ENCODE results near the gene SMIM10L1. TPM values are rescaled to one million over a fixed set of nuclear protein-coding genes. Genes with fewer than 3 reads are reported as not detected.

Gene SMIM10L1
- total RNA-seq, 6 experiments from 2014 or later, result 5.4 to 9.4 (median 6.3) TPM

DNA sequence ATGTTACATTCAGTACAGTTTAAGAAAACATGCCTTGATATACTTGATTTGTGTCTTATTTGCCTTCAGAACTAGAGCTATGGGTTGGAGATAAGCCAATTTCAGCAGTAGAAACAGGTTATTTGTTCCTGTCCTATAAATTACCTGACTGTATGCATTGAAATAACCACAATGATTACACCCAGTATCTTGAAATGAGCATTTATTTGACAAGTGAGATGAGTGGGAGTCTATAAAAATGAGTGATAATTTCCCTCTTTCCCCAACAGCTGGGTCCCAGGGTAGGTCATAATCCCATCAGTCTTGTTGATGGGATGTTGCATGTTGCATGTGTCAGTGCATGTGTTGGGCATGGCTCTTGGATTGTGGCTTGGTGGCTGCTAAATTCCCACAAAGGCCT, 12.0 kb downstream of the SMIM10L1 start:
- Histone ChIP-seq H3K9me3 (no peaks in the 10 kb centered on the region), H3K27me3 (no peaks in the 10 kb centered on the region), H3K27ac (peak overlapping the region in 2 of 3 donors; percentile 52 to 59), H3K4me3 (no peak overlapping the region), H3K4me1 (peaks cover 0 to 11% (median 3%) of the 10 kb centered on the region in 4 donors), H3K36me3 (no peaks in the 10 kb centered on the region)
- intact Hi-C loops (cut with DNase I), result no loop called here
- DNase-seq (no peak), ATAC-seq (no peak)
- TF ChIP-seq, protein P1, sequence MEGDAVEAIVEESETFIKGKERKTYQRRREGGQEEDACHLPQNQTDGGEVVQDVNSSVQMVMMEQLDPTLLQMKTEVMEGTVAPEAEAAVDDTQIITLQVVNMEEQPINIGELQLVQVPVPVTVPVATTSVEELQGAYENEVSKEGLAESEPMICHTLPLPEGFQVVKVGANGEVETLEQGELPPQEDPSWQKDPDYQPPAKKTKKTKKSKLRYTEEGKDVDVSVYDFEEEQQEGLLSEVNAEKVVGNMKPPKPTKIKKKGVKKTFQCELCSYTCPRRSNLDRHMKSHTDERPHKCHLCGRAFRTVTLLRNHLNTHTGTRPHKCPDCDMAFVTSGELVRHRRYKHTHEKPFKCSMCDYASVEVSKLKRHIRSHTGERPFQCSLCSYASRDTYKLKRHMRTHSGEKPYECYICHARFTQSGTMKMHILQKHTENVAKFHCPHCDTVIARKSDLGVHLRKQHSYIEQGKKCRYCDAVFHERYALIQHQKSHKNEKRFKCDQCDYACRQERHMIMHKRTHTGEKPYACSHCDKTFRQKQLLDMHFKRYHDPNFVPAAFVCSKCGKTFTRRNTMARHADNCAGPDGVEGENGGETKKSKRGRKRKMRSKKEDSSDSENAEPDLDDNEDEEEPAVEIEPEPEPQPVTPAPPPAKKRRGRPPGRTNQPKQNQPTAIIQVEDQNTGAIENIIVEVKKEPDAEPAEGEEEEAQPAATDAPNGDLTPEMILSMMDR (IDR thresholded peaks at IDR 0.05), result no peak
- no peak for TF ChIP-seq POLR2A (IDR thresholded peaks at IDR 0.05)

DNA sequence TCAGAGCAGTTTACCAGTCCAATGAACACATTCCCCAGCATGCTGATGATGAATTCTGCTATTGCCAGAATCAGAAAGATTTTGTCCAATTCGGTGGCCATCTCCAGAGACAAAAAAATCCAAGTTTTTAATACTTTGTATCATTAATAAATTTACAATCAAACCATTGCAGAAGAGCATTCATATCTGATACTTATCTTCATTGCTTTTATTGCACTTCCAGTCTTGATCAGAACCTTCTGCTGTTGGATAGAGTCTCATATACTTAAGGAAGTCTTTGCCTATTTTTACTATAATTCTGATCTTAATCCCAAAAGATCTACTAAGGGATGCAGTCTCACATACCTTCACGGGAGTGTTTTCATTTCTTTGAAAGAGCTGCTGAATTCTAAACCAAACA, 15.8 kb downstream of the SMIM10L1 start, which contains the start of gene TAS2R42:
TAS2R42 (minus strand) TSS at position 101 of the 400 bp plus-strand sequence; CDS start at position 101, 0 bp downstream.
- Histone ChIP-seq H3K4me3 (no peak within 1 kb of the TSS), H3K27me3 (no peaks in the 10 kb centered on the region), H3K36me3 (no peaks in the 10 kb centered on the region), H3K9me3 (no peaks in the 10 kb centered on the region), H3K4me1 (peaks cover 0 to 11% (median 3%) of the 10 kb centered on the region in 4 donors), H3K27ac (no peak within 1 kb of the TSS)
- 58% methylated on average over 2 of the region's 2 CpGs for WGBS (ENCODE audit: insufficient coverage, low coverage, low lambda C conversion rate, missing lambda C conversion rate)
- ATAC-seq (no peak), DNase-seq (no peak)
- TF ChIP-seq POLR2A (IDR thresholded peaks at IDR 0.05), result no peak
- TF ChIP-seq, protein P1 (IDR thresholded peaks at IDR 0.05), result no peak
- intact Hi-C loops (cut with DNase I), result no loop called here

DNA sequence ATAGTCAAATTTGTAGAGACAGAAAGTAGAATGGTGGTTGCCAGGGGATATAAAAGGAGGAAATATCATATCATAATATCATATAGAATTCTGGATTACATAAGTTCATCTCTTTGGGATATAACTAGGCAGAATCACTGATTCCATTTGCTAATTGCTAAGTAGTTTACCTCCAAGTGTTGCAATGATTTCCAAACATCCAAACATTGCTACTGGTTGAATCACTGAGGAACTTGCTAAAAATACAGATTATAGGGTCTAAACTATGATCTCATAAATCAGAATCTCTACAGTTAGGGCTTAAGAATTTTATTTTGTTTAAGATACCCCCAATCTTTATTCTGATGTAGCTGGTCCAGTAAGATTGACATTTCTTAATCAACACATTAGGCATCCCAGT, 31.8 kb downstream of the SMIM10L1 start:
- TF ChIP-seq, protein P1 (IDR thresholded peaks at IDR 0.05), result no peak
- no peak for TF ChIP-seq POLR2A (IDR thresholded peaks at IDR 0.05)
- no peaks in the 10 kb centered on the region for H3K27me3 ChIP-seq
- DNase-seq (no peak), ATAC-seq (no peak)
- no peak overlapping the region for H3K4me3 ChIP-seq
- H3K27ac ChIP-seq, result no peak overlapping the region
- no peaks in the 10 kb centered on the region for H3K9me3 ChIP-seq
- intact Hi-C loops (cut with DNase I), result no loop called here
- no peaks in the 10 kb centered on the region for H3K36me3 ChIP-seq
- H3K4me1 ChIP-seq, result no peaks in the 10 kb centered on the region

DNA sequence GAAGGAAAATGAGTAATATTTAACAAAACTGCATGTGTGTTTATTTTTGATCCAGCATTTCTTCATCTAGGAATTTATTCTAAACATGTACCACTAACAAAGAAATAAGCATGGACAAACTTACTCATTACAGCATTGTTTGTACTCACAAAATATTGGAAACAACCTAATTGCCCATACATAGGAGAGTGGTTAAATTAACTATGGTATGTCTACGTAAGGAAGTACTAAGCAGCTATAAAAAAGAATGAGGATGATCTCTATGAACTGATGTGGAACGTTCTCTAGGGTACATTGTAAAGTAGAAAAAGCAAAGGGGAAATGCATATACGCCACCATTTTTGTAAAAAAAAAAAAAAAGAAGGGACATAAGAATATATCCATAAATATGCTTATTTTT, 33.2 kb downstream of the SMIM10L1 start:
- intact Hi-C loops (cut with DNase I), result no loop called here
- Histone ChIP-seq H3K36me3 (no peaks in the 10 kb centered on the region), H3K27ac (no peak overlapping the region), H3K9me3 (no peaks in the 10 kb centered on the region), H3K27me3 (no peaks in the 10 kb centered on the region), H3K4me1 (no peaks in the 10 kb centered on the region), H3K4me3 (no peak overlapping the region)
- WGBS (ENCODE audit: insufficient coverage, low coverage, low lambda C conversion rate, missing lambda C conversion rate), result 83% methylated on average over 3 of the region's 3 CpGs
- ATAC-seq (no peak), DNase-seq (no peak)
- TF ChIP-seq POLR2A (IDR thresholded peaks at IDR 0.05), result no peak
- TF ChIP-seq, protein P1 (IDR thresholded peaks at IDR 0.05), result no peak

DNA sequence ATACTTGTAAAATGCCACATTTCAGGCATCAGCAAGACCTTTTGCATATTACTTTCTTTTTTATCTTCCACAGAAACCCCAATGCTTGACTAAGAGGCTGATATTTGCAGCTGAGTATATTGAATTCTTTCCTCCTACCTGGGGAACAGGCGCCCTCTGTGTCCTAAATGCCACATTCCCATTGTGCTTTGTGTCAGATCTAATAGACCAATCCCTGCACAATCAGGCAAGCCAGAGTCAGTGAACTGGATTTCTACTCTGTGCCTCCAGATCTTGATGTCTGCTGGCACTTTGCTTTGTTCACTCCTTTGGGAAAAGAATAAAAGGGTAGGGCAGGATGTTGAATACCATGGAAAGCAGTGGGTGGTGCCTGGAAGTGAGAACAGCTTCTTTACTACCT, 38.1 kb downstream of the SMIM10L1 start:
- no peaks in the 10 kb centered on the region for H3K36me3 ChIP-seq
- no peak for TF ChIP-seq POLR2A (IDR thresholded peaks at IDR 0.05)
- TF ChIP-seq, protein P1 (IDR thresholded peaks at IDR 0.05), result no peak
- no peaks in the 10 kb centered on the region for H3K9me3 ChIP-seq
- intact Hi-C loops (cut with DNase I), result no loop called here
- DNase-seq (no peak), ATAC-seq (no peak)
- no peaks in the 10 kb centered on the region for H3K27me3 ChIP-seq
- H3K4me3 ChIP-seq, result no peak overlapping the region
- no peaks in the 10 kb centered on the region for H3K4me1 ChIP-seq
- 67% methylated on average over 1 of the region's 1 CpG for whole genome bisulfite sequencing (ENCODE audit: insufficient coverage, low coverage, low lambda C conversion rate, missing lambda C conversion rate)
- no peak overlapping the region for H3K27ac ChIP-seq

Measured in right lobe of liver (tissue), 6 donors.